Vagina (tissue), 2 donors: Measurements from ENCODE around the gene ZNF195. TPM values are rescaled to one million over a fixed set of nuclear protein-coding genes. Genes with fewer than 3 reads are reported as not detected.
"Not testable (repeated sequence)": the region's sequence is repeated elsewhere in the genome, so short reads cannot be mapped to it uniquely, and the experiment has no call there.

Experiments used
- DNase-seq, 2 donors: peaks; one replicate each; pipeline ENCODE4 v3.0.0-alpha.2; 2017; ENCODE audit errors: extremely low spot score in 2 of 2
- H3K27ac ChIP-seq: fragments of 200-600 bp; sonication (generic); one replicate; pipeline ENCODE4 v1.5.1; 2019
- H3K27me3 ChIP-seq: fragments of 200-600 bp; sonication (generic); one replicate; pipeline ENCODE4 v1.5.1; 2019
- H3K36me3 ChIP-seq, 2 donors: fragments of 200-600 bp; sonication (generic); one replicate each; pipeline ENCODE4 v1.5.1; 2017 to 2019
- H3K4me1 ChIP-seq: fragments of 200-600 bp; sonication (generic); one replicate; pipeline ENCODE4 v1.5.1; 2019
- H3K4me3 ChIP-seq, 2 donors: fragments of 200-600 bp; sonication (generic); 1 replicate in 1 of 2; 2 replicates in 1 of 2; pipeline ENCODE4 v1.5.1; 2016 to 2019
- H3K9me3 ChIP-seq: fragments of 200-600 bp; sonication (generic); one replicate; pipeline ENCODE4 v1.5.1; 2019
- POLR2A ChIP-seq, 2 donors: fragments of 450-650 bp; IDR thresholded peaks; one replicate each; pipeline ENCODE4 v1.6.1; 2017; ENCODE audit warnings: antibody characterized with exemption in 2 of 2, mild to moderate bottlenecking in 2 of 2, moderate library complexity in 2 of 2
- POLR2AphosphoS5 ChIP-seq, 2 donors: sonication (generic); formaldehyde crosslinking; IDR thresholded peaks; one replicate each; pipeline ENCODE4 v1.9.0; 2017; ENCODE audit warnings: antibody characterized with exemption in 2 of 2, mild to moderate bottlenecking in 2 of 2, low read depth in 1 of 2; ENCODE audit not compliant: insufficient read depth in 1 of 2
- intact Hi-C: fragments of 100-400 bp; cut with DNase I; formaldehyde crosslinking; loops from one replicate; pipeline ENCODE4 v1.15.1; 2023
- total RNA-seq: library from RNA; depleted of rRNA; stranded (reverse); fragments of >200 nt; gene quantifications from one replicate; pipeline ENCODE4 v1.2.3, GENCODE V29; 2016
- TF ChIP-seq, protein P1 (sequence below), 3 experiments: fragments of 450-650 bp in 2 of 3; fragments of 200-600 bp in 1 of 3; sonication (generic) in 1 of 3; IDR thresholded peaks; one replicate each; pipeline ENCODE4 v1.5.1; 2017 to 2019; ENCODE audit warnings: antibody characterized with exemption in 3 of 3, mild to moderate bottlenecking in 2 of 3, moderate library complexity in 2 of 3

Gene ZNF195
- total RNA-seq, 1 donor from 2014 or later = 13.0 TPM

GRCh38 chr11:3342709-3343108, 36.2 kb downstream of the ZNF195 start:
- no peak overlapping the region for H3K27ac ChIP-seq
- no peak overlapping the region for H3K4me3 ChIP-seq
- H3K27me3 ChIP-seq = no peaks in the 10 kb centered on the region
- H3K9me3 ChIP-seq = no peaks in the 10 kb centered on the region
- TF ChIP-seq, protein P1, sequence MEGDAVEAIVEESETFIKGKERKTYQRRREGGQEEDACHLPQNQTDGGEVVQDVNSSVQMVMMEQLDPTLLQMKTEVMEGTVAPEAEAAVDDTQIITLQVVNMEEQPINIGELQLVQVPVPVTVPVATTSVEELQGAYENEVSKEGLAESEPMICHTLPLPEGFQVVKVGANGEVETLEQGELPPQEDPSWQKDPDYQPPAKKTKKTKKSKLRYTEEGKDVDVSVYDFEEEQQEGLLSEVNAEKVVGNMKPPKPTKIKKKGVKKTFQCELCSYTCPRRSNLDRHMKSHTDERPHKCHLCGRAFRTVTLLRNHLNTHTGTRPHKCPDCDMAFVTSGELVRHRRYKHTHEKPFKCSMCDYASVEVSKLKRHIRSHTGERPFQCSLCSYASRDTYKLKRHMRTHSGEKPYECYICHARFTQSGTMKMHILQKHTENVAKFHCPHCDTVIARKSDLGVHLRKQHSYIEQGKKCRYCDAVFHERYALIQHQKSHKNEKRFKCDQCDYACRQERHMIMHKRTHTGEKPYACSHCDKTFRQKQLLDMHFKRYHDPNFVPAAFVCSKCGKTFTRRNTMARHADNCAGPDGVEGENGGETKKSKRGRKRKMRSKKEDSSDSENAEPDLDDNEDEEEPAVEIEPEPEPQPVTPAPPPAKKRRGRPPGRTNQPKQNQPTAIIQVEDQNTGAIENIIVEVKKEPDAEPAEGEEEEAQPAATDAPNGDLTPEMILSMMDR (IDR thresholded peaks at IDR 0.05) = no peak
- intact Hi-C loops = no loop called here
- H3K36me3 ChIP-seq = no peaks in the 10 kb centered on the region
- no peaks in the 10 kb centered on the region for H3K4me1 ChIP-seq
- no peak for DNase-seq

DNA sequence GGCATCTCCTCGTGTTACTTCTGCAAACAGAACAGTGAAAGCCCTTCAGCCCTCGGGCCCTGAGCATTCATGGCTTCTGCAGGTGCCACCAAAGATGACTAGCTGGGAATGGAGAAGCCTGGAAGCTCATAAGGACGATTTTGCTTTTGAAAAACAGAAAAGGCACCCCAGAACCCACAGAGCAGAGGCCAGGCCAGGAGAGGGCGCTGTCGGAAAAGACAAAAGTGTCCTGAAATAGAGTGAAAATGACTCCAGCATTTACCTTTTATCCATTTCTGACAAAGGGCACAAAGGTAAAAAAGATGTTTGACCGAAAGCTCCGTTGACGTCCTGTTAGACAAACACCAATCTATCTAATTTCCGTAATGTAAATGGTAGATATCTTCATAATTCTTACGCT, 37.6 kb downstream of the ZNF195 start:
- Histone ChIP-seq H3K9me3 (no peaks in the 10 kb centered on the region), H3K27ac (no peak overlapping the region), H3K36me3 (no peaks in the 10 kb centered on the region), H3K27me3 (no peaks in the 10 kb centered on the region), H3K4me3 (no peak overlapping the region), H3K4me1 (no peaks in the 10 kb centered on the region)
- no peak for DNase-seq
- intact Hi-C loops = no loop called here
- no peak for TF ChIP-seq POLR2A (IDR thresholded peaks at IDR 0.05)
- TF ChIP-seq, protein P1 (IDR thresholded peaks at IDR 0.05) = peak; percentile 44 to 53 (median 45)

GRCh38 chr11:3340025-3340424, 38.9 kb downstream of the ZNF195 start:
- TF ChIP-seq, protein P1 (IDR thresholded peaks at IDR 0.05) = no peak
- TF ChIP-seq POLR2A (IDR thresholded peaks at IDR 0.05) (no peak), POLR2AphosphoS5 (IDR thresholded peaks at IDR 0.05; ENCODE audit: insufficient read depth in 1 of 2, low read depth in 1 of 2) (no peak)
- no peak overlapping the region for H3K4me3 ChIP-seq
- intact Hi-C loops = no loop called here

GRCh38 chr11:3339340-3339624, 39.7 kb downstream of the ZNF195 start:
- H3K27ac ChIP-seq = no peak overlapping the region
- DNase-seq = no peak
- TF ChIP-seq, protein P1 (IDR thresholded peaks at IDR 0.05) = no peak
- no peak for TF ChIP-seq POLR2A (IDR thresholded peaks at IDR 0.05)
- no peak for TF ChIP-seq POLR2AphosphoS5 (IDR thresholded peaks at IDR 0.05; ENCODE audit: insufficient read depth in 1 of 2, low read depth in 1 of 2)
- intact Hi-C loops = no loop called here
- H3K36me3 ChIP-seq = no peaks in the 10 kb centered on the region
- no peaks in the 10 kb centered on the region for H3K4me1 ChIP-seq
- no peaks in the 10 kb centered on the region for H3K9me3 ChIP-seq
- H3K4me3 ChIP-seq = no peak overlapping the region
- H3K27me3 ChIP-seq = no peaks in the 10 kb centered on the region

More at GRCh38 chr11:3340025-3340424, 38.9 kb downstream of the ZNF195 start:
- Histone ChIP-seq H3K27me3 (no peaks in the 10 kb centered on the region), H3K9me3 (no peaks in the 10 kb centered on the region), H3K4me1 (no peaks in the 10 kb centered on the region), H3K36me3 (no peaks in the 10 kb centered on the region), H3K27ac (no peak overlapping the region)
- DNase-seq = no peak

- H3K27ac ChIP-seq = no peak overlapping the region
- no peaks in the 10 kb centered on the region for H3K4me1 ChIP-seq
- H3K9me3 ChIP-seq = no peaks in the 10 kb centered on the region
- H3K4me3 ChIP-seq = no peak overlapping the region
- intact Hi-C loops = no loop called here
- no peak for DNase-seq
- H3K27me3 ChIP-seq = no peaks in the 10 kb centered on the region
- no peaks in the 10 kb centered on the region for H3K36me3 ChIP-seq
- TF ChIP-seq, protein P1 (IDR thresholded peaks at IDR 0.05) = no peak
- TF ChIP-seq POLR2A (IDR thresholded peaks at IDR 0.05) (no peak), POLR2AphosphoS5 (IDR thresholded peaks at IDR 0.05; ENCODE audit: insufficient read depth in 1 of 2, low read depth in 1 of 2) (no peak)
These were observed 40.2 kb downstream of the ZNF195 start for GRCh38 chr11:3338569-3339339.

- H3K4me3 ChIP-seq, H3K36me3 ChIP-seq, H3K9me3 ChIP-seq, H3K27me3 ChIP-seq, intact Hi-C loops, H3K4me1 ChIP-seq, H3K27ac ChIP-seq, DNase-seq: not testable (repeated sequence)
These were observed 42.5 kb downstream of the ZNF195 start for GRCh38 chr11:3336420-3336819.

DNA sequence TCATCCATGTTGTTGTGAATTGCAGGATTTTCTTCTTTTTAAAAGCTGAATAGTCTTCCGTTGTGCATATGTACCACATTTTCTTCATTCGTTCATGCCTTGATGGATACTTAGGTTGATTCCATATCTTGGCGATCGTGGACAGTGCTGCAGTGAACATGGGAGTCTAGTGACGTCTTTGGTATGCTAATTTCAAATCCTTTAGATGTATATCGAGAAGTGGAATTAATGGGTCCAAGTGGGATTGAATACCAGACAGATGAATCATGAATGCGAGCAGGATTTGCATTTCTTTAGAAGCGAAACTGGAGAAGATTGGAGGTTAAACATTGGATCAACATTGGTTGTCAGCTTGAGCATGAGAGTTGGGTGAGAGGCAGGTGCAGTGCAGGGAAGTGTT, 45.8 kb downstream of the ZNF195 start:
- H3K36me3 ChIP-seq, DNase-seq, intact Hi-C loops, H3K4me3 ChIP-seq, H3K4me1 ChIP-seq, H3K27ac ChIP-seq, H3K9me3 ChIP-seq, H3K27me3 ChIP-seq: not testable (repeated sequence)

- H3K36me3 ChIP-seq = not testable (repeated sequence)
These were observed 47.9 kb downstream of the ZNF195 start for GRCh38 chr11:3331078-3331477.

More at GRCh38 chr11:3331078-3331477, 47.9 kb downstream of the ZNF195 start:
- H3K4me1 ChIP-seq, H3K27ac ChIP-seq, intact Hi-C loops, H3K9me3 ChIP-seq, DNase-seq, H3K4me3 ChIP-seq, H3K27me3 ChIP-seq: not testable (repeated sequence)
